DOHH2 (cell line): ENCODE results near the gene ZNF280D.

Source experiments
- H3F3A ChIP-seq: fragments of 200-600 bp; sonication (generic), shearing (Covaris generic); 2 replicates; pipeline ENCODE4 v1.6.0; 2016; ENCODE audit warnings: antibody characterized with exemption, mild to moderate bottlenecking; ENCODE audit not compliant: control insufficient read depth, insufficient read depth
- H3K27ac ChIP-seq: fragments of 200-600 bp; sonication (generic); 2 replicates; pipeline ENCODE4 v1.5.1; 2014; ENCODE audit warnings: low read depth, mild to moderate bottlenecking, low read length, moderate library complexity
- H3K27me3 ChIP-seq: fragments of 200-600 bp; sonication (generic); 2 replicates; pipeline ENCODE4 v1.6.1; 2014; ENCODE audit warnings: mild to moderate bottlenecking, low read length, mixed read lengths; ENCODE audit not compliant: control insufficient read depth
- H3K36me3 ChIP-seq: fragments of 200-600 bp; sonication (generic); 2 replicates; pipeline ENCODE4 v1.6.1; 2014; ENCODE audit warnings: mild to moderate bottlenecking, low read length, moderate library complexity, mixed read lengths; ENCODE audit not compliant: control insufficient read depth
- H3K4me1 ChIP-seq: fragments of 200-600 bp; sonication (generic); 2 replicates; pipeline ENCODE4 v1.6.1; 2014; ENCODE audit warnings: mild to moderate bottlenecking, low read length, mixed read lengths; ENCODE audit not compliant: control insufficient read depth
- H3K4me2 ChIP-seq: fragments of 200-600 bp; sonication (generic); 2 replicates; pipeline ENCODE4 v1.6.0; 2014; ENCODE audit warnings: mild to moderate bottlenecking, low read length, moderate library complexity
- H3K4me3 ChIP-seq: fragments of 200-600 bp; sonication (generic); 2 replicates; pipeline ENCODE4 v1.5.1; 2014; ENCODE audit warnings: mild to moderate bottlenecking, low read length, mixed read lengths
- H3K79me2 ChIP-seq: fragments of 200-600 bp; sonication (generic); 2 replicates; pipeline ENCODE4 v1.6.1; 2014; ENCODE audit warnings: mild to moderate bottlenecking, low read length, mixed read lengths; ENCODE audit not compliant: control insufficient read depth
- H3K9me2 ChIP-seq: fragments of 200-600 bp; sonication (generic); replicated peaks from 2 replicates; pipeline ENCODE4 v1.6.1; 2014; ENCODE audit warnings: mild to moderate bottlenecking, low read length, mixed read lengths; ENCODE audit not compliant: control insufficient read depth
- H3K9me3 ChIP-seq: fragments of 200-600 bp; sonication (generic); 2 replicates; pipeline ENCODE4 v1.6.1; 2014; ENCODE audit warnings: antibody characterized with exemption, low read length, mixed read lengths; ENCODE audit not compliant: control insufficient read depth, insufficient read depth
- H4K20me1 ChIP-seq: fragments of 200-600 bp; sonication (generic); 2 replicates; pipeline ENCODE4 v1.6.0; 2014; ENCODE audit warnings: low read depth, mild to moderate bottlenecking, antibody characterized with exemption, low read length, moderate library complexity; ENCODE audit not compliant: control insufficient read depth, insufficient read depth
- EZH2phosphoT487 ChIP-seq: fragments of 200-600 bp; sonication (generic); IDR thresholded peaks from 2 replicates; pipeline ENCODE4 v1.6.1; 2017; ENCODE audit warnings: borderline replicate concordance, mild to moderate bottlenecking, antibody characterized with exemption, low read length, moderate library complexity, mixed read lengths
- TF ChIP-seq, protein P1 (sequence below): fragments of 200-600 bp; sonication (generic); IDR thresholded peaks from one replicate; pipeline ENCODE4 v1.5.1; 2014; ENCODE audit warnings: antibody characterized with exemption, mild to moderate bottlenecking, low read depth, low read length; ENCODE audit not compliant: poor library complexity, severe bottlenecking

Gene ZNF280D

DNA sequence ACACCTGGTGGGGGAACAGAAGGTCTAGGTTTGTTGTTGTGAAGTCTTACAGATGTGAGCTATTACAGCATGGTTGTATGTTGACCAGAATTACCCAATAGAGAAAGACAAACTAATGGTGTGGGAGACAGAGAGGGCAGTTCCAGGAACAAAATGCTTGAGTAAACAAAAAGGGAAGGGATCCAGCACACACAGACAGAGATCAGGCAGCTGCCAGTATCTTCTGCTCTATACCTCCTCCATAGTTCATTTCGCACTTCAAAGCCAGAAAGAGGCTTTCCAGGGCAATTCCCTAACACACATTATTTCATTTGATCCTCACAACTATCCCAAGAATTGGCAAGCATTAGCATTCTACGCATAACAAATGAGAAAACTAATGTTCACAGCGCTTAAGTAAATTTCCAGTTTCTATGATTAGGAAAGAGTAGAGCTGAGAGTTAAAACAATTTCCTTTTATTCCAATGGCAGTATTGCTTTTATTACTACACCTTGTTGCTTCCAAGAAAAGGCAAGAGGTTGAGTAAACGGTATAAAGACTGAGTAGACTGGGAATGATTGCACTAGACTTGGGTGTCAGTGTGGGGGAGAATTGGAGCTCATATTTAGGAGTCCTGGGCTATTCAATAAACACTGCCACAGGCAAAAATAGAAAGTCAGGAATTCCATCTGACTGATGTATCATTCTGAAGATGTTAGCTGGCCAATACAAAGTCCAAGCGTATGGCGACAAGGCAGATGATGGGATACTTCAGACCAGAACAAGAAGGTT, 39.7 kb upstream of the ZNF280D start:
- peaks cover 6% of the 10 kb centered on the region for H3K4me1 ChIP-seq
- no peaks in the 10 kb centered on the region for H3K9me2 ChIP-seq
- no peak for TF ChIP-seq EZH2phosphoT487
- TF ChIP-seq, protein P1, sequence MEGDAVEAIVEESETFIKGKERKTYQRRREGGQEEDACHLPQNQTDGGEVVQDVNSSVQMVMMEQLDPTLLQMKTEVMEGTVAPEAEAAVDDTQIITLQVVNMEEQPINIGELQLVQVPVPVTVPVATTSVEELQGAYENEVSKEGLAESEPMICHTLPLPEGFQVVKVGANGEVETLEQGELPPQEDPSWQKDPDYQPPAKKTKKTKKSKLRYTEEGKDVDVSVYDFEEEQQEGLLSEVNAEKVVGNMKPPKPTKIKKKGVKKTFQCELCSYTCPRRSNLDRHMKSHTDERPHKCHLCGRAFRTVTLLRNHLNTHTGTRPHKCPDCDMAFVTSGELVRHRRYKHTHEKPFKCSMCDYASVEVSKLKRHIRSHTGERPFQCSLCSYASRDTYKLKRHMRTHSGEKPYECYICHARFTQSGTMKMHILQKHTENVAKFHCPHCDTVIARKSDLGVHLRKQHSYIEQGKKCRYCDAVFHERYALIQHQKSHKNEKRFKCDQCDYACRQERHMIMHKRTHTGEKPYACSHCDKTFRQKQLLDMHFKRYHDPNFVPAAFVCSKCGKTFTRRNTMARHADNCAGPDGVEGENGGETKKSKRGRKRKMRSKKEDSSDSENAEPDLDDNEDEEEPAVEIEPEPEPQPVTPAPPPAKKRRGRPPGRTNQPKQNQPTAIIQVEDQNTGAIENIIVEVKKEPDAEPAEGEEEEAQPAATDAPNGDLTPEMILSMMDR, result no peak
- H3K79me2 ChIP-seq, result no peaks in the 10 kb centered on the region
- H3K4me2 ChIP-seq, result no peak overlapping the region
- no peak overlapping the region for H3K27ac ChIP-seq
- no peaks in the 10 kb centered on the region for H3F3A ChIP-seq
- H3K9me3 ChIP-seq, result no peaks in the 10 kb centered on the region
- no peak overlapping the region for H3K4me3 ChIP-seq
- H3K27me3 ChIP-seq, result no peaks in the 10 kb centered on the region
- no peaks in the 10 kb centered on the region for H4K20me1 ChIP-seq
- no peaks in the 10 kb centered on the region for H3K36me3 ChIP-seq

DNA sequence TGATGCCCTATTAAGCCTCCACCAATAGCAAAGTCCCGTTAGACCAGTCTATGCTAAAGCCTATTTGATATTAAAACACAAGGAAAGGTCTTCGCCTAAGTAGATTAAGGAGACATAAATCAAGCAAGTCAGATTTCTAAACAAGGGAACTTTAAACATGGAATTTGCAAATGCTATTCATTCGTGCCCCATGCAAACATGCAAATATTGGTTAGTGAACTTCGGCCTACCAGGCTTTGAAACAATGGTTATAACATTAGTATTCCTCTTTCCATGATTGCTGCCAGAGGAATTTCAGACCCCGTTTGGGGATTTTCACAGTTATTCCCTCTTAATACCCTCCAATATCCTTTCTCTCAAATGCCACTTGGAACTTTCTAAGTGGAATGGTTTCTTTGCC, 36.9 kb upstream of the ZNF280D start:
- Histone ChIP-seq H3K27ac (no peak overlapping the region), H3K36me3 (no peaks in the 10 kb centered on the region), H3F3A (no peaks in the 10 kb centered on the region), H3K9me2 (no peaks in the 10 kb centered on the region), H3K4me2 (no peak overlapping the region), H4K20me1 (no peaks in the 10 kb centered on the region), H3K79me2 (no peaks in the 10 kb centered on the region), H3K9me3 (no peaks in the 10 kb centered on the region), H3K4me1 (peaks cover 4% of the 10 kb centered on the region), H3K4me3 (no peak overlapping the region), H3K27me3 (no peaks in the 10 kb centered on the region)
- TF ChIP-seq EZH2phosphoT487, result no peak
- TF ChIP-seq, protein P1, result no peak

DNA sequence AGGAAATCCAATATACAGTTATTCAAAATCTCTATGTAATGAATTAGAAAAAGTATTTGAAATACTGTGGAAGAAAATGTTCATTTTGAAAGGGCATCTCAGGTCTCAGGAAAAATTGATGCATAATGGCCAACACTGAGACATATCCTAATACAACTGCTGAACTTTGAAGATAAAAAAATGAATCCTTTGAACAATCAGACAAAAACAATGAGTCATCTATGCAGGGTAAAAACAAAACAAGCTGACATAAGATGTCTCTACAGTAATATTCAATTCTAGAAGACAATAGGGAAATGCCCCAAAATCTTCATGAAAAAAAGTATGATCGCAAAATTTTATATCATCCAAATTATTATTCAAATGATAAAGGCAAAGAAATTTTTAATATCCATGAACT, 34.0 kb upstream of the ZNF280D start:
- Histone ChIP-seq H3K4me2 (no peak overlapping the region), H3K27ac (no peak overlapping the region), H3K27me3 (no peaks in the 10 kb centered on the region), H3K4me3 (no peak overlapping the region), H3F3A (no peaks in the 10 kb centered on the region), H3K4me1 (peaks cover 9% of the 10 kb centered on the region), H3K9me3 (no peaks in the 10 kb centered on the region), H3K79me2 (no peaks in the 10 kb centered on the region), H3K9me2 (no peaks in the 10 kb centered on the region), H3K36me3 (no peaks in the 10 kb centered on the region), H4K20me1 (no peaks in the 10 kb centered on the region)
- TF ChIP-seq, protein P1, result no peak
- TF ChIP-seq EZH2phosphoT487, result no peak
